Suppressor macrophage treated with lipopolysaccharide for 1 hour (primary cell): ENCODE data around the gene RBM44.
"Not testable (repeated sequence)": the region's sequence is repeated elsewhere in the genome, so short reads cannot be mapped to it uniquely, and the experiment has no call there.

Experiments used
- DNase-seq, 3 donors: peaks; one replicate each; pipeline ENCODE4 v3.0.0-alpha.2; 2020 to 2022

The RBM44 gene

DNA sequence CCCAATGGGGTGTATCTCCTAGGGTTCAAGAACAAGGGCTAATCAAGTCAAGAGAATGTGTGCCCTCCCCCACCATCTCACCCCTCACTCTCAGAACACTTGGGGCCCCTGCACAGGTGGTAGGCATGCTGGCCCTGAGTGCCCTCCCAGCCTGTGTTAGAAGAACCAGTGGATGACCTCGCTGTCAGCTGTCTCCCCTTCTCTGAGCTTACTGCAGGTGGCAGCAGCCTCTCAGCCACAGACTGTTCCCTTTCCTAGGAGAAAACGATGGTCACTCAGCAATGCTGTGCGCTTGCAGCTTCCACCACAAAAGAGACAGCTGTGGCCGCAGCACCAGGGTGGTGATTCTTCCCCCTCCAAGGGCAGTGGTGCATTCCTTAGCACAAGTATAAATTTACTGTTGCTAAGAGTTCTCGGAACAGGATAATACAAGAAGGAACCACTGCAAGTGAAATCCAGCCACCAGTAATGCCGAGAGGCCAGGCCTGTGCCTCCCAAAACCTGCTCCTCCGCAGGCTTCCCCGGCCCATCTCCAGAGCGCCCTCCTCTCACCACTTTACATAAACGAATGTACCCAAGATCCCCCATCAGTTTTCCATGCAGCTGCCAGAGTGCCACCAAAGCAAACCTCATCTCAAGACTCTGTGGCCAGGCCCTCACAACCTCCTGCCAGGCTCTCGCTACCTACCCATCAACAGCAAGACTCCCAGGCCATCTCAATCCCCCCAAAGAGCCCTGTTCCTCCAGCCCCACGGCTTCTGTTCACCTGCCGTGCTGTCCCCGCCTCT is 59.9 kb downstream of the RBM44 start:
- peak; percentile 79 to 82 (median 81) for DNase-seq

DNA sequence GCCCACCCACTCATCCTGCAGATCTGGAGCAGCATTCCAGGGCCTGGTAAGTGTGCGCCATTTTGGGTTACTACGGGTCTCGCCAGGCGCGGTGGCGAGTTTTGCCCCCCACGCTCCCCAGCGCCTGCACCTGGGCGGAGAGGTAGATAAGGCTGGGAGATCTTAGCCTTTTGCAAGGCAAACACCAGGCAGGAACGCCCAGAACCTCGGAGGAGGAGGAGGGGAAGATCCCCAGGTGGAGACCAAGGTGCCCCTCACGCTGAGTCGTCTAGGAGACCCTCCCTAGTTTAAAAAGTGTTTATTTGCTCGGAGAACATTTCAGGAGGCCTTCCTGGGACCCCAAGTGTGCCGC is 60.5 kb downstream of the RBM44 start:
- DNase-seq, result no peak

DNA sequence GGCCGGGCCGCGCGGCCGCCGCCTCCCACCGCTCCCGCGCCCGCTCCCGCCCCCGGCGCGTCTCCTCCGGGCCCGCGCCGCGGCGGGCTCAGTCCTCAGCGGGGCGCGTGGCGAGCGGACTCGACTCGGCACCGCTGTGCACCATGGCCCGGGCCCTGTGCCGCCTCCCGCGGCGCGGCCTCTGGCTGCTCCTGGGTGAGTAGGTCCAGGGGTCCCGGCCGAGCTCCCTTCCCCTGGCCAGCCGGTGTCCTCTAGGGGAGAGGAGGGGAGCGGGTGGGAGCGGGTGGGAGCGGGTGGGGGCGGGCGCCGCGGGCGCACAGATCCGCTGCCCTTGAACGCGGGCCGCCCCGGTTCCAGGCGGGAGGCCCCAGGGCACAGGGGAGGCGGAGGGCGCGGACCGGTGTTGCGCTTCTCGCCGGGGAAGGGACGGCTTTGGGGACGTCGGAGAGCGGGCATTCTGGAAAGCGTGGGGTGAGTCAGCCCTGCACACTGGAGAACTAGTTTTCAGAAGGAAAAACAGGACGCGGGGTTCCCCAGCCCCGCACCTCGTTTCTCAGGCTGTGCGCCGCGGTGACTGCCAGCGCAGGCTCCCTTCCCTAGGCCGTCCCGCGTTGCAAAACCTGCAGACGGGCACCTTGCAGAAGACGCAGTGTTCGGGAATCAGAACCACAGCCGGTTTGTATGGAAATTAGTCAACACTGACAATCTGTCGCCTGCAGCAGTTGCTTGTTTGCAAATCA is 61.1 kb downstream of the RBM44 start, which contains the start of gene RAMP1:
Gene RAMP1, plus strand, starts transcription at position 91 of the 740 bp plus-strand sequence. Its CDS starts 53 bp downstream, at position 144.
- peak; percentile 53 to 70 (median 68) for DNase-seq

DNA sequence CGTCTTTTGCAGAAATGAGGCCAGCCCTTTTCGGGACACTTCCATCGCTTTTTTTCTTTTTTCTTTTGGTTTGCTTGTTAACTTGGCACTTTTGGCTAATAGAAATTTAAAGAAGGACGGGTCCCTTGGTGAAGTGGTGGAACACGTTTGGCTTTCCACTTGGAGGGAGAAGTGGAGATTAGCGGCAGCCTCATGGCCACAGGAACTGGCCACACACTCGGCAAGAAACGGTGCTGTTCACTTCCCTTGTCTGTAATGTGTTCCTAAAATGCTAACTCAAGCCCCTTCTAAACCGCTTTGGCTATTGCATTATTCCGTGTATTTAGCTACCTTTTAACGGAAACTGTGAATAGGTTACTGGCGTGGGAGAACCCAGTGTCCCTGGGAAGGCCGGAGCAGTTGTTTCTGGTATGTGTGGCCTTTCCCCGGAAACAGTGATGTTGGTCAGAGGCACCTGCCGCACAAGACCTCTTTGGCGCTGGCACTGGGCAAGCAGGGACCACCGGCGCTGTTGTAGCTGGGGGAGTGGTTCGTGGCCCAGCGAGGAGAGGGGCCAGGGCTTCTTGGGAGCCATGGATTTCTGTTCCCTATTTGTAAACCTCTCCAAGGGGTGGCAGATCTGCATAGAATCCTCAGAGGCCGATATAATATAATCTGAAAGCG is 61.8 kb downstream of the RBM44 start:
- no peak for DNase-seq

DNA sequence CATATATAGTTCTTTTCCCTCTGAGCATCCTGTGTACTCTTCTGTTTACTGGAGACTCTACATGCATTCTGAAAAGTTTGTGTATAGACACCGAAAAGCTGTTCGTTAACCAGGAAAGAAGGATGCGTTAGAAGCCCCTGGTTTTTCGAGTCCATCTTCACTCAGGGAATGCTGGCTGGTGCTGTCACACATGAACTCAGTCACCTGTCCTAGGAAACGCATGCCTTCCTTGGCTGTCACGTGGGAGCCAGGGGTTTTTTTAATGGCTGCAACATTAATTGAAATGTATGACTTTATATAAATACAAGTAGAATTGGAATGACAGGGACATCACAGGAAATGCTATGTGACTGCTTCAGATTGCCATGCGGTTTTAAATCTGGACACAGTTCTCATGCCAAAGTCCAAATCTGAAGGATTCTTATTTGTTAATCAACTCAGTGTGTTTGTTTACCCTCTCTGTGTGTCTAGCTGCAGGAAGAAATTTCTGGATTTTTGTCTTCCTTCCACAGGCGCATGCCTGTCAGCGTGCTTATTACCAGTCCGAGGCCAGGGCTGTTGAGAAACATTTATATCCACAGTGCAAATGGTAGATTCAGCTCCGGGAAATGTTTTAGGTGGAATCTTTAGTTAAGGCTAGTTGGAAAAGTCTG is 63.4 kb downstream of the RBM44 start:
- DNase-seq, result no peak

DNA sequence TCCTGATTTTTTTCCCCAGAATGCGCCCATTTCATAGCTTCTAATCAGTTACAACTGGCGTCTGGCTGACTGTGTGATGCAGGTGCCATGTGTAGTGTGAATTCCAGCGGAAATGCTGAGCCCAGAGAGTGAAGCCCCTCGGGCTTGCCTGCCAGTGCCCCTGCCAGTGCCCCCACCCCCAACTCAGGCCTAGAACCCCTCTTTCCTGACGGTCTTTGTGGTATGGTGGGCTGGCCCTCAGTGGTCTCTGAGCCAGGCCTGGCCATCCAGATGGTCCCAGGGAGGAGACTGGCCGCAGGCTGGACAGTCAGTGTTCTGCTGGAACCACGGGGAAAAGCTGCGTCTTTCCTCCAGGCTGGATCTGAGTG is 63.9 kb downstream of the RBM44 start:
- no peak for DNase-seq

DNA sequence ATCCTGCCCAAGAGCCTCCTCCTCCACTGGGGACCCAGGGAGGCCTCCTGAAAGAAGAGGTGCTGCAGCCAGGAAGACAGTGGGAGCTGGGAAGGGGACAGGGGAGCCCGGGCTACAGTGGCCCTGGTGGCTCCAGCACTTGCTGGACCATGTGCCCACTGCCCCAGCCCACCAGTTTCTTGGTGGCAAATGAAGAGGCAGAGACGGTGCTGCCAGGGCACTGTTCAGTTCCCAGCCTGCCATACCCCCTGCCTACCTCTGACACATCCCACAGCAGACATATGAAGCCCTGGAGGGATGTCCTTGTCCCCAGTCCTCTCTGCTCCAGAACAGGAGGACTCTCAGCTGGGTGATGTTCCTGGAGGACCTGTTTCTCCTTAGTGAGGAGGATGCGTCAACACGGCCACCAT is 64.5 kb downstream of the RBM44 start:
- no peak for DNase-seq

DNA sequence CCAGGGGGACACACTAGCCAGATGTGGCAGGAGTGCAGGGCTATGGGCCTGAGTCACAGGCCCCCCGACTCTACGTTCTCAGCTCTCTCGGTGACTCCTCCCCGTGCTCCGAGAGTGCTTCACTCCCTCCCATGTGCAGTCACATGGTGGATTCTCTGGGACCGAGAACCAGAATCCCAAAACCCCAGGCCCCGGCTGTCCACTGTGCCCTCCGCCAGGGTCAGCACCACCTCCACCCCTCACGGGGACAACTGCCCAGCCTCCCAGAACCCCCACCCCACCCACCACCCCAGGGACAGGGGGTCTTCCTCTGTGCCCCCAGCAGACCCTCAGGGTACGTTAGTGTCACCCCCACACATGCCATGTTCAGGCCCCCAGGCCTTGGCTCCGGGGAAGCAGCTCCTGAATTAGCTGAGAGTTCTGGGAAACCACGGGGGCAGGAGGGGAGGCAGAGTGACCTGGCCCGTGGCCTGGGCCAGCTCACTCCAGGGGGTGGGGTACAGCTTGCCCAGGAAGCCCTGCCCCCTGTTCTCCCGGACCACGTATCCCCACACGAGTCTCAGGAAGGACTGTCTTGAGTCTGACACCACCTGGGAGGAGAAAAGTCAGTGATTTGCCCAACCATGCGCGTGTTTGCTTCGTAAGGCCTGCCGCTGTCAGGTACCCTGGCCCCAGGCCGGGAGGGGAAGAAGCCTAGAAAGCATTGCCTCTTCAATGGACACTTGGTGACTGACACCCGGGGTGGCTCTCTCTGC is 65.3 kb downstream of the RBM44 start:
- no peak for DNase-seq

DNA sequence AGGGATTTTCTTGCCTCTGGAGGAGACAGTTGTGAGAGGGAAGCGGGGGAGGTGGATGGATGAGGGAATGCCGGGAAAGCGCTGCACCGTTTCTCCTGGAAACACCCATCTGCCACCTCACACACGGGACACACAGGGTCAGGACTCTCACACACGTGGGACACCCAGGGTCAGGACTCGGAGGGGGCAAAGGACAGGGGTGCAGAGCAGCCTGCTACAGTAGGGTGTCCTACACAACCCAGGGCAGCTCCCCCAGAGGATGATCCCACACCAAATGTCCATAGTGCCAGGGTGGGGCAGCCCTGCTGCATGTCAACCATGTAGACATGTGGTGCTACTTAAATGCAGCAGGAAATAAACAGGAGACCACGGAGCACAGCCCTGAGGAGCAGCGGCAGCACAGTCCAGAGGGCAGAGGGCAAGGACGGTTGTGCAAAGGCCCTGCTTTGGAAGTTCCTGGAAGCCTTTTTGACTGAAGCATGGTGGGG is 65.9 kb downstream of the RBM44 start:
- no peak for DNase-seq

DNA sequence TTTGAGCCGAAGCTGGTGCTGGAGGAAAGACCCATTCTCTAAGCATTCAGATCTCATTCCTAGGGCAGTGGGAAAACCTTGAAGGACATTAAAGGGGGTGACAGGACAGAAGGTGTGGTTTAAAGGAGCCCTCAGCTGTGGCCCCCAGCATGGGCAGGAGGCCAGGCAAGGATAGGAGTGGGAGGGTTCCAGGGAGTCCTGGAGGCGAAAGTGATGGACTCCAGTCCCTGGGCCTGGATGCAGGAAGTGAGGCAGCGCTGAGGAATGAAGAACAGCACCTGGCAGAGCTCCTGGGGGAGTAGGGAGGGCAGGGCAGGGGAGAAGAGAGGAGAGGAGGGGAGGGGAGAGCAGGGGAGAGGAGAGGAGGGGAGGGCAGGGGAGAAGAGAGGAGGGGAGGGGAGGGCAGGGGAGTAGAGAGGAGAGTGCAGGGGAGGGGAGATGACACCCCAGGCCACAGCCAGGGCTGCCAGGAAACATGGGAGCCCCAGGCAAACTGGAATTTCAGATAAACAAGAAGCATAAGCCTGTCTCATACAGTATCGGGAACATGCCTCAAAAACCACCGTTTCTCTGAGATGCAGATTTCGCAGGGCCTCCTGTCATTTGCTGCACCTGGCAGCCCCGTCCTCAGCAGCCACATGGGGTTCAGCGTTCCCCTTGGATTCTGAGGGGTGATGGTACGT is 66.5 kb downstream of the RBM44 start:
- no peak for DNase-seq

DNA sequence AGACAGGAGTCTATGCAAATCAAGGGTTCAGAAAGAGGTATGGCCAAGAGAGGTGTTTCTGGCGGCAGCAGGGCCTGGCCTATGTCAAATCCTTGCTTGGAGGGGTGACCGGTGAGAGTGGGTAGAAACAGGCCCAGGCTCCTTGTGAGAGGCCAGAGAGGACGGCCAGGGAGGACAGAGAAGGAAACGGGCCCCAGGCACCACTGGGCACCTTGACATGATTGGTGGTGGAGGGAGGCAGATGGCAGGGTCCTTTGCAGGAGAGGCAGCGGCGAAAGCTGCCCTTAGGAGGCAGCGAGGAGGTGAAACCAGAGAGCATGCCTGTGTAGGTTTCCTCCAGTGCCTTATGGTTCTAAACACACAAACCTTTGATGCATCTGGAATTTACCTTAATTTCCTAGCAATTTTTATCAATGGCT is 67.1 kb downstream of the RBM44 start:
- DNase-seq, result no peak

DNA sequence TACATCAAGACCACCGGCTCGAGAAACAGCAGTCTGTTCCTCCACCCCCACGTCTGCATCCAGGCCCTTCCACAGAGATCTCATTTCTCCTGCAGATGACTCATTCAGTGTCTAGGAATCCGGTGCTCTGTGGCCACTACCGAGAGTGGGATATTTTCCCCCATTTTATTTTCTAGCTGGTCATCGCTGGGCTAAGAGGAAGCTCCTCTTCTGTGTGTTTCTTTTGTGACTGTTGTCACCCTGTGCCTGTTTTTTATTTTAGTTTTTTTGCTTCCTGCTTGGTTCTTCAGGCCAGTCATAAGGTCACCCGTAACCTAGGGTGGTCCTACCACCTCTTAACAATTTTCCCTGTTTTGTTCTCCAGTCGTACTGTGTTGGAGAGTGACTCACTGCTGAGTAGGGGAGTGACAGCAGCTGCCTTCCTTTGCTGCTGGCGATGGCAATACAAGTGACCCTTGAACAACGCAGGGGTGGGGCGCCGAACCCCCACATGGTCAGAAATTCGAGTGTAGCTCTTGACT is 67.6 kb downstream of the RBM44 start:
- DNase-seq, result no peak

DNA sequence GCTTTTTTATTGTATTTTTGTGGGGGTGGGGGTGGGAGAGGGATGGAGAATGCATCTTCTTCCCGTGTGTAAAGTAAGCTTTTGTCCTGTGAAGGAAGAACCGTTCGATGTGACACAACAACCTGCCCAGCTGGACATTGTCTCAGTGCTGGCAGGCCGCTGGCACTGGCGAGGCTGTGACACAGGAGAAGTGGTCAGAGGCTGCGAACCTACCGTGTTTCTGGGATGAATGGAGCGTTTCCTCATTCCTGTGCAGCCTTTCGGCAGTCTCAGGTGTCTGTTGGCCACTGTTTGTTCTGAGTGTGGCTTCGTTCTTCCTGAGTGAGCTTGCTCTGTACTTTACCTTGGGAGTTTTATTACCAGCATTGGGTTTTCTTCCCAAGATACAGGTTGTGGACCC is 68.9 kb downstream of the RBM44 start:
- no peak for DNase-seq

DNA sequence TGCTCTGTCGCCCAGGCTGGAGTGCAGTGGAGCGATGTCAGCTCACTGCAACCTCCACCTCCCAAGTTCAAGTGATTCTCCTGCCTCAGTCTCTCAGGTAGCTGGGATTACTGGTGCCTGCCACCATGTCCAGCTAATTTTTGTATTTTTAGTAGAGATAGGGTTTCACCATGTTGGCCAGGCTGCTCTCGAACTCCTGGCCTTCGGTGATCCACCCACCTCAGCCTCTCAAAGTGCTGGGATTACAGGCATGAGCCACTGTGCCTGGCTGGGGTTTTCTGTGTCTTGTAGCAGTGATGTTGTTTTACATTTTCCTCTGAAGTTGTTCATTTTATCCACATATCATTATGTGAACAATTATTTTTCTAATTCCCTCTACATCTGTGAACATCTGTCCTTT is 69.5 kb downstream of the RBM44 start:
- DNase-seq, result not testable (repeated sequence)

DNA sequence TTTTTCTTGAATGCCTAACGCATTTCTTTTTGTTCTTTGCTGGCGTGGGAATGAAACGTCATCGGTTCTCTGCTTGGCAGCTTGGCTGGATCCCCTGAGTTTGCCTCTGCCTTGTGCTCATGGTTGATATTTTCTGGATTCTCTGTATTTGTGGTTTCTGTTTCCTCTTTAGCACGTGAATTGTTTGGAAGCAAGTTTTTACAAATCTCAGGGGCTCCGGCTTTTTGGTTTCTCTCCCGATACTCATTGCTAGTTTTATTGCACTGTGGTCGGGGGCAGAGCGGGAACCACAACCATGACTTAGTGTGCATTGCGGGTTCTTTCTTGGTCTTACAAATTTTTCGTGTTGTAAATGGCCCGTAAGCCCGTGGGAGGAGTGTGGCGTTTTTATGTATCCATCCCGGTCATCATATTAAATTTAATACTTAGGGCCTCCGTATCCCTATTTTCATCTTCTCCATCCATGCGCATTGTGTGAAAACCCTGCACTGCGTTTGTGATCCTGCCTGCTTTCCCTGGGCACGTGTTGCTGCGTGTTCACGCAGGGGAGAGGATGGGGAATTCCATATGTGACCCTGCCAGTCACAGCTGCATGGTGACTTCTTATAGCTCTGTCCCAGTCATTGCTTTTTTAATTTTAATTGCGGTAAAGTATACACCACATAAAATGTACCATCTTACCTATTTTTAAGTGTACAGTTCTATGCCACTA is 70.2 kb downstream of the RBM44 start:
- DNase-seq, result peak; percentile 52 to 77 (median 63)

DNA sequence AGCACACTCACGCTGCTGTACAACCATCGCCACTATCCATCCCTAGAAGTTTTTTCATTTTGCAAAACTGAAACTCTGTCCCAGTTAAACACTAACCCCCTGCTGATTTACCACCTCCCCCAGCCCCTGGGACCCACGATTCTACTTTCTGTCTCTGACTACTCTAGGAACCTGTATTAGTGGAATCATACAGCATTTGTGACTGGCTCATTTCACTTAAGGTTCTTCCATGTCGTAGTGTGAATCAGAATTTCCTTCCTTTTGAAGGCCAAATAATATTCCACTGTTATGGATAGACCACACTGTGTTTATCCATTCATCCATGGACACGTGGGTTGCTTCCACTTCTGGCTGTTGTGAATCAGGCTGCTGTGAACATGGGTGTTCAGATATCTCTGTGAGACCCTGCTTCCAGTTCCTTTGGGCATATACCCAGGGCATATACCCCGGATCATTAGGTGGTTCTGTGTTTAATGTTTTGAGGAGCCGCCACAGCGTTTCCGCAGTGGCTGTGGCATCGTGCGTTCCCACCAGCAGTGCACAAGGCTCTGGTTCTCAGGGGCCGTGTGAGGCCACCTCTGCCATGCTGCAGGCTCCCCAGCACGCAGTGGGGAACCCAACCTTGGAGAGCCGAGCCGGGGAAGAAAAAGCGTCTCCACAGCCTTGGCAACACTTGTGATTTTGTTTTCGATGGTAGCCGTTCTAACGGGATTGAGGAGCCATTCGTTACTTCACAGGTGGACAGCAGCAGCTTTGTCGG is 70.9 kb downstream of the RBM44 start:
- no peak for DNase-seq

DNA sequence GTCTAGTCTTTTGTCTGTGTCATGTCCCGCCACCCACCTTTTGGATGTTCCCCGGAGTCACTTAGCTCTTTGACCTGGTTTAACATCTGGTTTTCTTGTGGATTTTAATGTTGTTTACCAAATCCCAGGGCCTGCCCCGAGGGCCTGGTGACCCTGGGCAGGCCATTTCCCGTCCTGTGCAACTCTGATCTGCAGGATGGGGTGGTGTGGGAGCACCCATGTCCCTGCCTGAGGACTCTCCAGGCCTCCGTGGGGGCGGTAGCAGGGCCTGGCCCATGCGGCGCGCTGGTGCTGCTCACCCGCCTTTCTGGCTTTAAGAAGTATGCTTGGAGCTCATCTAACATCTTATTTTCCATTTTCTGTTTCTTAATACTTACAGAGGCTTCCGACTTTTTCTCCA is 71.5 kb downstream of the RBM44 start:
- no peak for DNase-seq

DNA sequence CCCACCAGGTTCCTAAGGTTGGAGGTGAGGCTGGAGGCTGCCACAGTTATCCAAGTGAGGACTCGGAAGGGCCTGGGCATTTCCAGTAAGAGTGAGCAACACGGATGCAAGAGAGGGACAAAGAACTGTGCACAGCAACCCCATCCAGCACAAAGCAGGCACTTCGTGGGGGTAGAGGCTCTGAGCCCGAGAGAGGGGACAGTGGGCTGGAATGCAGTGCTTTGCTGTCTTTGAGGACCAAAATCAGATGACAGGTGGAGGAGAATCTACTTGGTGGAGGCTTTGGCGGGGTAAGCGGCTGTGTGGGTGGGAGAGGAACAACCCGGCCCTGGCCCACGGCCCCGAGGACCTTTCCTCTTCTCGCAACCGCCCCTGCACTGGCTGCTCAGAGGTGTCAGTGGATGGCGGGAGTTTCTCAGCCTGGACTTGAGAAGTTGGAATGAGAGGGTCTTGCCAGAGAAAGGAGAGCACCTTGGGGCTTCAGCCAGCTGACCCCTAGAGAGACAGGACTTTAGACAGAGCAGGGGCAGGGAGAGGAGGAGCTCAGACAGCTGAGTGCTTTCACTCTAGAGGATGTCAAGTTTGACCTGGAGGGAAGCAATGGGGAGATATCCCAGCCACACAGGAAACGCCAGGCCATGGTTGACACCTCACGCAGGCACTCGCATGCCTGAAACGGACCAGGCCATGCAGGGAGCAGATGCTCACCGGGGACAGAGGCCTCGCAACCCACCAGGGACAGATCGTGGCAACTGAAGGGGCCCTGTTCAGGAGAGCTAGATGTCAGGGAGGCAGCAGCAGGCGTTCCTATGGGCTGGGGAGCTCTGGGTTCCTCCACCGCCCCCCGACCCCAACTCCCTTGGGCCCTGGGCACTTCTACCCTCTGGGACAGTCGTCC is 72.4 kb downstream of the RBM44 start:
- DNase-seq, result peak in 1 of 3 donors; percentile 23
